WTC11 (cell line): ENCODE results near the gene TSKU. TPM values are rescaled to one million over a fixed set of nuclear protein-coding genes. Genes with fewer than 3 reads are reported as not detected.

ENCODE experiments used
- ATAC-seq: fragments of 200-7000 bp; cut with Tn5 transposase; 2 replicates; pipeline ENCODE4 v1.10.0; 2021; ENCODE audit warnings: mild to moderate bottlenecking, moderate library complexity
- CTCF ChIA-PET: fragments of 300-600 bp; sonication (Branson Sonifier 250); formaldehyde crosslinking; loops from one replicate; lab custom pipeline; 2021; ENCODE audit warnings: antibody characterized with exemption; lab: Charles Lee
- POLR2A ChIA-PET: fragments of 350-600 bp; sonication (Branson Sonifier 250); formaldehyde crosslinking; loops from one replicate; lab custom pipeline; 2021; ENCODE audit warnings: antibody characterized with exemption; lab: Charles Lee
- DNase-seq: peaks from one replicate; pipeline ENCODE4 v3.0.0; 2021; ENCODE audit warnings: low spot score
- H3K27ac Mint-ChIP-seq: 2 replicates; pipeline ENCODE4 v1.8.0; 2021; ENCODE audit warnings: mixed read lengths
- H3K27me3 Mint-ChIP-seq: 2 replicates; pipeline ENCODE4 v1.8.0; 2021; ENCODE audit warnings: low read depth, mild to moderate bottlenecking, moderate library complexity, mixed read lengths
- H3K36me3 Mint-ChIP-seq: 2 replicates; pipeline ENCODE4 v1.8.0; 2021; ENCODE audit warnings: mixed read lengths
- H3K4me1 Mint-ChIP-seq: 2 replicates; pipeline ENCODE4 v1.8.0; 2022; ENCODE audit warnings: mixed read lengths
- H3K4me3 Mint-ChIP-seq: 2 replicates; pipeline ENCODE4 v1.8.0; 2021; ENCODE audit warnings: mild to moderate bottlenecking, moderate library complexity, mixed read lengths
- H3K9me3 Mint-ChIP-seq: 2 replicates; pipeline ENCODE4 v1.8.0; 2021; ENCODE audit warnings: mixed read lengths
- CBFB ChIP-seq: sonication (generic); formaldehyde crosslinking; IDR thresholded peaks from 2 replicates; pipeline ENCODE4 v1.8.1; 2022; ENCODE audit warnings: mild to moderate bottlenecking, low read depth, missing genetic modification reagents
- ELF4 ChIP-seq: sonication (generic); formaldehyde crosslinking; IDR thresholded peaks from 2 replicates; pipeline ENCODE4 v1.8.1; 2022; ENCODE audit warnings: low read depth, mild to moderate bottlenecking, moderate library complexity, missing genetic modification reagents
- EMX1 ChIP-seq: fragments of 250-450 bp; sonication (Bioruptor Pico); IDR thresholded peaks from 2 replicates; pipeline ENCODE4 v1.8.0; 2021; ENCODE audit warnings: mild to moderate bottlenecking
- KAT7 ChIP-seq: sonication (generic); formaldehyde crosslinking; IDR thresholded peaks from 2 replicates; pipeline ENCODE4 v1.8.1; 2023; ENCODE audit warnings: missing genetic modification reagents, mild to moderate bottlenecking, borderline replicate concordance
- MXD4 ChIP-seq: fragments of 250-450 bp; sonication (Bioruptor Pico); IDR thresholded peaks from 2 replicates; pipeline ENCODE4 v1.8.0; 2021; ENCODE audit warnings: mild to moderate bottlenecking, moderate library complexity, borderline replicate concordance
- NR3C1 ChIP-seq: sonication (generic); formaldehyde crosslinking; conservative IDR thresholded peaks from 2 replicates; pipeline ENCODE4 v1.8.1; 2023; ENCODE audit warnings: low read depth, mild to moderate bottlenecking, missing genetic modification reagents
- TEAD1 ChIP-seq: sonication (generic); formaldehyde crosslinking; IDR thresholded peaks from 2 replicates; pipeline ENCODE4 v1.8.0; 2022; ENCODE audit warnings: mild to moderate bottlenecking, missing genetic modification reagents
- TP53 ChIP-seq: sonication (generic); formaldehyde crosslinking; IDR thresholded peaks from 2 replicates; pipeline ENCODE4 v1.8.1; 2023; ENCODE audit warnings: mild to moderate bottlenecking, missing genetic modification reagents
- ZBTB21 ChIP-seq: sonication (generic); formaldehyde crosslinking; IDR thresholded peaks from 2 replicates; pipeline ENCODE4 v1.8.1; 2023; ENCODE audit warnings: mild to moderate bottlenecking, missing genetic modification reagents, borderline replicate concordance
- ZBTB43 ChIP-seq: sonication (generic); formaldehyde crosslinking; IDR thresholded peaks from 2 replicates; pipeline ENCODE4 v1.8.1; 2023; ENCODE audit warnings: mild to moderate bottlenecking, missing genetic modification reagents
- ZNF396 ChIP-seq: fragments of 250-450 bp; sonication (Bioruptor Pico); IDR thresholded peaks from 2 replicates; pipeline ENCODE4 v1.8.0; 2021; ENCODE audit warnings: mild to moderate bottlenecking, moderate library complexity, borderline replicate concordance
- total RNA-seq: library from RNA; stranded (reverse); gene quantifications from 3 replicates; pipeline ENCODE4 v1.2.3, GENCODE V29; 2021
- TF ChIP-seq, protein P1 (sequence below): fragments of 250-450 bp; sonication (Bioruptor Pico); IDR thresholded peaks from 2 replicates; pipeline ENCODE4 v1.9.0; 2021; ENCODE audit warnings: moderate library complexity, mild to moderate bottlenecking, inconsistent platforms, borderline replicate concordance
- TF ChIP-seq, protein P2 (sequence below): fragments of 250-450 bp; sonication (Bioruptor Pico); IDR thresholded peaks from 2 replicates; pipeline ENCODE4 v1.8.0; 2021; ENCODE audit warnings: mild to moderate bottlenecking
- TF ChIP-seq, protein P3 (sequence below): sonication (generic); formaldehyde crosslinking; IDR thresholded peaks from 2 replicates; pipeline ENCODE4 v1.8.1; 2022; ENCODE audit warnings: missing genetic modification reagents, borderline replicate concordance
- TF ChIP-seq, protein P4 (sequence below): sonication (generic); formaldehyde crosslinking; IDR thresholded peaks from 2 replicates; pipeline ENCODE4 v1.8.0; 2022; ENCODE audit warnings: mild to moderate bottlenecking, missing genetic modification reagents

The TSKU gene
- total RNA-seq, 1 experiment from 2014 or later, result 30.3 TPM

GRCh38 chr11:76745044-76745376, 38.1 kb upstream of the TSKU start (continued):
- TF ChIP-seq, protein P1, sequence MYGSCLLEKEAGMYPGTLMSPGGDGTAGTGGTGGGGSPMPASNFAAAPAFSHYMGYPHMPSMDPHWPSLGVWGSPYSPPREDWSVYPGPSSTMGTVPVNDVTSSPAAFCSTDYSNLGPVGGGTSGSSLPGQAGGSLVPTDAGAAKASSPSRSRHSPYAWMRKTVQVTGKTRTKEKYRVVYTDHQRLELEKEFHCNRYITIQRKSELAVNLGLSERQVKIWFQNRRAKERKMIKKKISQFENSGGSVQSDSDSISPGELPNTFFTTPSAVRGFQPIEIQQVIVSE, result no peak
- TF ChIP-seq MXD4 (CRISPR knock-in tag), result no peak
- TF ChIP-seq, protein P2, sequence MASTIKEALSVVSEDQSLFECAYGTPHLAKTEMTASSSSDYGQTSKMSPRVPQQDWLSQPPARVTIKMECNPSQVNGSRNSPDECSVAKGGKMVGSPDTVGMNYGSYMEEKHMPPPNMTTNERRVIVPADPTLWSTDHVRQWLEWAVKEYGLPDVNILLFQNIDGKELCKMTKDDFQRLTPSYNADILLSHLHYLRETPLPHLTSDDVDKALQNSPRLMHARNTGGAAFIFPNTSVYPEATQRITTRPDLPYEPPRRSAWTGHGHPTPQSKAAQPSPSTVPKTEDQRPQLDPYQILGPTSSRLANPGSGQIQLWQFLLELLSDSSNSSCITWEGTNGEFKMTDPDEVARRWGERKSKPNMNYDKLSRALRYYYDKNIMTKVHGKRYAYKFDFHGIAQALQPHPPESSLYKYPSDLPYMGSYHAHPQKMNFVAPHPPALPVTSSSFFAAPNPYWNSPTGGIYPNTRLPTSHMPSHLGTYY (CRISPR knock-in tag), result no peak
- TF ChIP-seq, protein P3, sequence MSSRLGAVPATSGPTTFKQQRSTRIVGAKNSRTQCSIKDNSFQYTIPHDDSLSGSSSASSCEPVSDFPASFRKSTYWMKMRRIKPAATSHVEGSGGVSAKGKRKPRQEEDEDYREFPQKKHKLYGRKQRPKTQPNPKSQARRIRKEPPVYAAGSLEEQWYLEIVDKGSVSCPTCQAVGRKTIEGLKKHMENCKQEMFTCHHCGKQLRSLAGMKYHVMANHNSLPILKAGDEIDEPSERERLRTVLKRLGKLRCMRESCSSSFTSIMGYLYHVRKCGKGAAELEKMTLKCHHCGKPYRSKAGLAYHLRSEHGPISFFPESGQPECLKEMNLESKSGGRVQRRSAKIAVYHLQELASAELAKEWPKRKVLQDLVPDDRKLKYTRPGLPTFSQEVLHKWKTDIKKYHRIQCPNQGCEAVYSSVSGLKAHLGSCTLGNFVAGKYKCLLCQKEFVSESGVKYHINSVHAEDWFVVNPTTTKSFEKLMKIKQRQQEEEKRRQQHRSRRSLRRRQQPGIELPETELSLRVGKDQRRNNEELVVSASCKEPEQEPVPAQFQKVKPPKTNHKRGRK (CRISPR knock-in tag), result no peak
- TF ChIP-seq, all 79 proteins: peak for 0

- Mint-ChIP-seq H3K4me1 (peaks cover 25% of the 10 kb centered on the region), H3K9me3 (no peaks in the 10 kb centered on the region), H3K36me3 (no peaks in the 10 kb centered on the region), H3K27ac (no peak overlapping the region), H3K4me3 (no peak overlapping the region), H3K27me3 (peaks cover 2% of the 10 kb centered on the region; the same call in 1 of the 2 replicates)
- no peak for DNase-seq
- CTCF ChIA-PET, result interaction anchor here (1.2 to 2.6 kb wide), 2 partner anchors 36 to 48 kb away, joined by 3 to 6 read pairs; no protein-coding TSS in a partner anchor
- POLR2A ChIA-PET, result no interaction called here
- ATAC-seq, result peak; percentile 50
- TF ChIP-seq TP53 (CRISPR knock-in tag) (no peak), EMX1 (CRISPR knock-in tag) (no peak), TEAD1 (CRISPR knock-in tag) (no peak), KAT7 (CRISPR knock-in tag) (no peak), ZNF396 (CRISPR knock-in tag) (no peak), ZBTB21 (CRISPR knock-in tag) (no peak), CBFB (CRISPR knock-in tag) (no peak), NR3C1 (CRISPR knock-in tag) (no peak), ELF4 (CRISPR knock-in tag) (no peak), ZBTB43 (CRISPR knock-in tag) (no peak)
- TF ChIP-seq, protein P2 (CRISPR knock-in tag), result no peak
- TF ChIP-seq, protein P4, sequence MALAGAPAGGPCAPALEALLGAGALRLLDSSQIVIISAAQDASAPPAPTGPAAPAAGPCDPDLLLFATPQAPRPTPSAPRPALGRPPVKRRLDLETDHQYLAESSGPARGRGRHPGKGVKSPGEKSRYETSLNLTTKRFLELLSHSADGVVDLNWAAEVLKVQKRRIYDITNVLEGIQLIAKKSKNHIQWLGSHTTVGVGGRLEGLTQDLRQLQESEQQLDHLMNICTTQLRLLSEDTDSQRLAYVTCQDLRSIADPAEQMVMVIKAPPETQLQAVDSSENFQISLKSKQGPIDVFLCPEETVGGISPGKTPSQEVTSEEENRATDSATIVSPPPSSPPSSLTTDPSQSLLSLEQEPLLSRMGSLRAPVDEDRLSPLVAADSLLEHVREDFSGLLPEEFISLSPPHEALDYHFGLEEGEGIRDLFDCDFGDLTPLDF (CRISPR knock-in tag), result no peak
- TF ChIP-seq, all 79 proteins: peak for 0
These were observed 37.5 kb upstream of the TSKU start for GRCh38 chr11:76745561-76746207.
